Esophagus mucosa (tissue), 1 donor: ENCODE measurements around the gene DNAH17. TPM values are rescaled to one million over a fixed set of nuclear protein-coding genes. Genes with fewer than 3 reads are reported as not detected.

Experiments used
- ATAC-seq: fragments of 200-7000 bp; cut with Tn5 transposase; one replicate; pipeline ENCODE4 v1.9.1; 2020
- total RNA-seq: library from RNA; stranded (reverse); gene quantifications from one replicate; pipeline ENCODE4 v1.2.4, GENCODE V29; 2023
- donor health status: DM: yes; HTN: yes; CAD: no.

DNAH17 gene
- total RNA-seq, 1 donor from 2014 or later, result 0.12 TPM

DNA sequence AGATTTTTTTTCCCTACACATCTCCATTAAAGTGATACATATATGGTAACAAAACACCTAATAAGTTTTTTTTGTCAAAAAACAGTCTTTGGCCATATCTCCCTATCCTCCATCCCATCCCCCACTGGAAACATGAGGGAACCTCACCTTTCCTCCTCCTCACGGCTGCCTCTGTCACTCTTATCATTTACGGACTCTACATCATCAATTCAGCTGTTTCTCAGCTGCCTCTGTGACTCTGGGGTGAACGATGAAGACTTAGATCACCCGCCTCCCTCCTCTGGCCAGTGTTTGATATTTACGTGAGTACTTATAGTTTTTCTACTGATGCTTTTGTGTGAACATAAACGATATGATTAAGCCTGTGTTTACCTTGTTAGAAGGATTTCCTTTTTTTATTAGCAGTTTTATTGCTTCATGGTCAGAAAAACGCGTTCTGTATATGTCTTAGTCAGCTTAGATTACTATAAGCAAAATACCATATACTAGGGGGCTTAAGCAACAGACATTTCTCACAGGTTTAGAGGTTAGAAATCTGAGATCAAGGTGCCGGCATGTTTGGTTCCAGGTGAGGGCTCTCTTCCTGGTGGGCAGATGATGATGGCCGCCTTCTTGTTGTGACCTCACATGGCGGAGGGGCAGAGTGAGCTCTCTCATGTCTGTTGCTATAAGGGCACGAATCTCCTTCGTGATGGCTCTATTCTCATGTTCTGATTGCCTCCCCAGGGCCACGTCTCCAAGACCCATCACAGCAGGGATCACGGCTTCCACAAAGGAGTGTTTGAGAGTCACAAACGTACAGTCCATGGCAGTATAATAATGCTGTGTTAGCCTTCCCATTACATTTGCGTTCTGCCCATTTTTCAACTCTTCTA lies 32.1 kb downstream of the DNAH17 start:
- no peak for ATAC-seq

- ATAC-seq, result peak; percentile 76
These were observed 35.5 kb downstream of the DNAH17 start for GRCh38 chr17:78541488-78542206.

- ATAC-seq, result no peak
These were observed 37.4 kb downstream of the DNAH17 start for GRCh38 chr17:78539781-78540180.

DNA sequence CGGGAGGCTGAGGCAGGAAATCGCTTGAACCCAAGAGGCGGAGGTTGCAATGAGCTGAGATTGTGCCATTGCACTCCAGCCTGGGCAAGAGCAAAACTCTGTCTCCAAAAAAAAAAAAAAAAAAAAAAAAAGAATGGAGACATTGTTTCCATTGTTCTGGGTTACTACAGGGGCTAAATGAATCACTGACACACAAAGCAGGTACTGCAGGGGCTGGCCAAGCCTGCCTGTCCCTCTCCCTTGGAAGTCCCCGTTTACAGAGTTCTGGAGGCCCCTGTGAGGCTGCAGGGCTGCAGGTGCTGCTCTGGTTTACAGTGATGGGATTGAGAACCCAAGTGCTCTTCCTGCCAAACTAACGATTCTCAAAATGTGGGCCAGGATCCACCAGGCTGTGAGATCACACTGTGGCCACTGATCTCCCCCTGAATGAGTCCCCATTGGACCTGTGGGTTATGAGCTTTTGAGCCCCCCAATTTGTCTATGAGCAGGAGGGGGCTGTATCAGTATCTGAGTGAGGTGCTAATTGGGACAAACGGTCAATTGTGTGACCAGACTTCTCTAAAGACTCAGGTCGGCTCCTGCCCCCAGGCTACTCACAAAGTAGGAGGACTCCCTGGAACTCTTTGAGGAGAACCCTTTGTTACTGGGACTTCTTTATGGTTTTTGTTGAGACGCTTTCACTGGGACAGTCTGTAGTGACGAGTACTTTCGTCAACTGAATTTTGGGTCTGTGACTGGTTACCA lies 39.0 kb downstream of the DNAH17 start:
- ATAC-seq, result peak; percentile 62

DNA sequence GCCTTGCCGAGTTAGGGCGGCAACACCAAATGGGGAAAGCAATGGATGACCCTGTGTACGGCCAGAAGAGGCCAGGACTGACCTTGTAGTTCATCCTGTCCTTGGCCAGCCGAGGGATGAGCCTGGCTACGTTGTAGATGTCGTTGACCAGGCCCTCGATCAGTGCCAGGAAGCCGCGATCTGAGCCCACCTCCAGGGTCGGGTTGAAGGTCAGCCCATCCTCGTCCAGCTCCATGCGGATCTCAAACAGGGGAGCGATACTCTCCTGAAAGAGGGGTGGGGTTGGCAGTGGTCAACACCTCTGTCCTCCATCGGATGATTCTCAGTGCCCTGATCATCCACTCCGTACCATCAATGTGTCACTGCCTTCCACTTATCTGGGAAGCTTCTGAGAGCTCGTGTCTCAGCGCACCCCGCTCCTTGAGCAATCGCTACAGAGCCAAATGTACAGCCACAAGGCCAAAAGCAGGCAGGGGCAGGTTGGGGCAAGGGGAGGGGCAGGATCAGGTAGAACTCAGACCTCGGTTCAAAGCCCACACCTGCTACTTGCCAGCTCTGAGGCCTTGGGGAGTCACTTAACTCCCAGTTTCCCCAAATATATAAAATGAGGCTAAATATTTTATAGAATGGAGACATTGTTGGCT lies 39.9 kb downstream of the DNAH17 start:
- peak; percentile 61 for ATAC-seq

DNA sequence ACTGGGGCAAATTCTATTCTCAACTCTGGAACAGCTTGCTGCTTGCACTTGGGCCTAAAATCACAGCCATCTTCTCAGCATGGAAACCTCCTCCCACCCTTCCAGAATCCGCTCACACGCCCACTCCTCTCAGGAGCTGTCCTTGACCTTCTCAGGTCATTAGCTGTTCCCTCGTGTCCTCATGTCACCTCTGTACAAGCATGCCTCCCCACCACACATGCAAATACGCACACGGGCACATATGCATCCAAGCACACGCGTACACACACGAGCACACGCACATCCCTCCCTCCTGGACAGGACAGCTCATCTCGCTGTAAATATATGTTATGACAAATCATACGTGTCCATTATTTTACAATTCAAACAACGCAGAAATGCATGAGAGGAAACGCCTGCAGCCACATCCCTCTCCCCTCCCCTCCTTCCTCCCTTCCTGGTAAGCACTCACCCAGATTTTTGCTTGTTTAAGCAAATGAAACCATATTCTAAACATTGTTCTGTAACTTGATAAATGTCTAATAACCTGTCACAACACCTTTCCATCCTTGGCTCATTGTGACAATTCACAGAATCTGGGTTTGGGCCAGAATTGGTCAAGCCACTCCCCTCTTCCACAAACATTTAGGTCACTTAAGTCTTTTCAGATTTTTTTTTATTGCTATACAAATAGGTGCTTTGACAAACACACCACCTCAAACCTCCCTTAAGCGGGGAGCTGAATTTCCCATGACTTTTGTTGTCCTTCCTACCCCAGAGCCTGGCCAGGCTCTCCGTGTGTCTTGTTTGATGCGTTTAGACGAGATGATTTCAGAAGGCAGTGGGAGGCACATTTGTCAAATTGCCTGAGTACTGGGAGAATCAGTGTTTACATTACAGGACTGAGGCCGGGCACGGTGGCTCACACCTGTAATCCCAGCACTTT lies 41.7 kb downstream of the DNAH17 start:
- peak; percentile 51 for ATAC-seq

GRCh38 chr17:78534492-78535272 lies 42.5 kb downstream of the DNAH17 start:
- no peak for ATAC-seq

DNA sequence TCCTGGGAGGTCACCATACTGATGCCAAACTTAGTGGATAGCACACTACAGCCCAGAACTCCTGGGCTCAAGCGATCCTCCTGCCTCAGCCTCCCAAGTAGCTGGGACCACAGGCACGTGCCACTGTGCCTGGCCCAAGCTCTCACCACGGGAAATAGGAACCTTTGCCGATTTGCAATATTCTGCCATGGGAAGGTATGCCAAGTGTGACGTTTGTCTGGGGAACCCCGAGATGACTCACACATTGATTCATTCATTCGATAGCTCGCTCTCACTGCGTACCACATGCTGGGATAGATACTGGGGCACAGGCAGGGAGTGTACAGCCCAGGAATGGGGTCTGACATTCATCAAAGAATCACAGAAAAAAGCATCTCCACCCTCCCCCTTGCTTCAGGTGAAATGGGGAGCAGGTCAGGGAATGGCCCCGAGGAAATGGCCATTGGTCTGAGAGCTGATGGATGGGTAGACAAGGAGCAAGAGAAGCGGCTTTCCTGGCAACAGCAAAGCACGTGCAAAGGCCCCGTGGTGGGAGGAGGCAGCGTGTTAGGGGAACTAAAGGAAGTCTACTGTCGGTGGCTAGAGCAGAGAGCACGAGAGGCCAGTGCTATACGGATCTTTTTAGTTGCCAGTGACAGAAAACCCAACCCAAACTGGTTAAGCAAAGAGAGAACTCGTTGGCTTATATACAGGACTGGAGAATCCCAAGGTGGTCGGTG lies 44.1 kb downstream of the DNAH17 start:
- ATAC-seq, result peak; percentile 63

DNA sequence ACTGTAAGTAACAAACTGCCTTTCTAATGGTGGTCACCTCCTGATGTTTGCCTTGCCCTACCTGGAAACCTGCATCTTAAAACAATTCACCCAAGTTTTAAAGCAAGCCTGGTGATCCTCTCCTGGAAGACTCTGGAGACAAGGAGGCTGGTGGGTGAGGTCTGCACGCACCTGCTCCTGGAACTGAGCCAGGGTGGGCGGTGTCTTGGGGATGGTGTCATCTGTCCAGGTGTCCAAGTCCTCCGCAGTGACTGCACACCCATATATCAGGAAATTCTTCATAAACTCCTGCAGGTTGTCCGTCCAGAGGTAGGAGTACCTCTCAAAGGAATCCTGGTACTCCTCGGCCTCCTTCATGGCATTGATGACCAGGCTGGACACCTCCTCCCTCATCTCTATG lies 44.9 kb downstream of the DNAH17 start:
- no peak for ATAC-seq

DNA sequence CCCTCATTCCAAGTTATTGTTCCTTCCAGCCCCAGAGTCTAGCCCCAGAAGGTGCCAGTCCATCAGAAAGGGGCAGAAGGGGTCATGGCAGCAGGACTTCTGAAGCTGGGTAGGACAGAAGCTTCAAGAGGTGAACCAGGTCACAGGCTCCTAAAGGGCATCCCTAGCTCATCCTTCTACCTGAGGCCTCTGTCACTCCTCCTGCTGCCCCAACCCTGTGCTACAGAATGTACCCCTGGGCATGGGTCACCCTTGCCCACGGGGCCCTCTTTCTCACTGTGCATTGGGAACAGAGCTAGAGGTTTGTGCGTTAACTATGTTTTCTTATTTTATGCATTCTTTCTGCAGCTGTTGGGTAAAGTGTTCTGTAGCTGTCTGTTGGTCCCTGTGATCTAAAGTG lies 46.5 kb downstream of the DNAH17 start:
- ATAC-seq, result no peak

DNA sequence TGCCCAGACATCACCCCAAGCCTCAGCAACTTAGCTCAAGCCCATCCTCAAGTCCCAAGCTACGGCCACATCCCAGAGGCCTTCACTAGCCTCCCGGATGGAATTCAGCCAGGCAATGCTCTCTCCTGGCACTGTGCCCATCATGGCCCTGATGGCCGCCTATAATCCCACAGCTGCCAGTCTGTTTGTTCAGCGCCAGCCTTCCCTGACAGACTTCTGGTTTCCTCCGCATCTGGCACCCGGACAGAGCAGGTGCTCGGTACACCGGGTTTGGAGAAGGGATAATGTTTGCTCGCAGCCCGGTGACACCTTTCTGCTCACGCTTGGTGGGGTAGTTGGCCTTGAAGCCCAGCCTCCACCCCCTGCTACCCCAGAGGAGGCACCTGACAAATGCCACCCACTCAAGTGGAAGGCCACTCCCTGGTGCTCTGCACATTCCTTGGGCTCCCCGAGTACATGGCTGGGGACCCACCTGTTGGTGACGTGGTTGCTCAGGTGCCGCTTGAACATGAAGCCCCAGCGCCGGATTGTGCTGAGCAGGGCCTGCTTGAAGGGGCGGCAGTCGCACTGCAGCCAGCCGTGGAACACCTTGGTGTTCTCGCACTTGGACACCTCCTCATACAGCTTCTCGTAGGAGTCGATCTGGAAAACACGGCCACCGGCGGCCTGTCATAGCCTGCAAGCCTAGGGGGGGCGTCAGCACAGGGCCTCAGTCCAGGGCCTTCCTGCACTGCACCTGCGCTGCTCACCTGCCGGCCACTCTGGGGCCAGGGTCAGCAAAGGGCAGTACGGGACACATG lies 47.1 kb downstream of the DNAH17 start:
- ATAC-seq, result no peak

- no peak for ATAC-seq
These were observed 47.9 kb downstream of the DNAH17 start for GRCh38 chr17:78529251-78529650.

DNA sequence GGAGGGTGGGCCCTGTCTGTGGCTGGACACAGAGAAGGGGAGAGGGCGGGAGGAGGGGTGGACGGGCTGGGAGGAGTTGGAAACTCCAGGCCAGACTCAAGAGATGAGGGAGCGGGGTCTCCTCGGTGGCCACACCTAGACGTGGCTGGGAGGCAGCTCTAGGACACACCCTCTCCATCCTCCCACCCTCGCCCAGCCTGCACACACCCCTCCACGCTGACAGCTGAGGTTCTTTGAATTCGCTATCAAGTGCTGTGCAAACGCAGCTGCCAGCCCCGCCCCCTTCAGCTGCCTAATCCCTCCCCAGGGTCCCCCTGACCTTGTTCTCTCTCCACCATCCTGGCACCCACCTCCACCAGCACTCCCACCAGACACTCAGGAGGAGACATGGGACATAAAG lies 48.7 kb downstream of the DNAH17 start:
- no peak for ATAC-seq

DNA sequence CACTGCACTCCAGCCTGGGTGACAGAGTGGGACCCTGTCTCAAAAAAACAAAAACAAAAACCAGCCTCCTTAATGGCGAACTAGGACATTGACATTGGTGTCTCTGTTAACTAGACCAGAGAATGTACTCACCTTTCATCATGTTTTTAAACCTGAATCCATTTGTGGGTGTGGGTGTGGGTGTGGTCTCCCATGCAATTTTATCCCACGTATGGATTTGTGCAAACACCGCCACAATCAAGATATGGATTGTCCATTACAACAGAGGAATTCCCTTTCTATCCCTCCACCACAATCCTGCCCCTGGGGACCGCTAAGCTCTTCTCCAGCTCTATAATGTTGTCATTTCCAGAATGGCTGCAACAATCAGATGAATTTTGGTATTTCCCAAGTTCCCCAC lies 49.9 kb downstream of the DNAH17 start:
- ATAC-seq, result no peak

DNA sequence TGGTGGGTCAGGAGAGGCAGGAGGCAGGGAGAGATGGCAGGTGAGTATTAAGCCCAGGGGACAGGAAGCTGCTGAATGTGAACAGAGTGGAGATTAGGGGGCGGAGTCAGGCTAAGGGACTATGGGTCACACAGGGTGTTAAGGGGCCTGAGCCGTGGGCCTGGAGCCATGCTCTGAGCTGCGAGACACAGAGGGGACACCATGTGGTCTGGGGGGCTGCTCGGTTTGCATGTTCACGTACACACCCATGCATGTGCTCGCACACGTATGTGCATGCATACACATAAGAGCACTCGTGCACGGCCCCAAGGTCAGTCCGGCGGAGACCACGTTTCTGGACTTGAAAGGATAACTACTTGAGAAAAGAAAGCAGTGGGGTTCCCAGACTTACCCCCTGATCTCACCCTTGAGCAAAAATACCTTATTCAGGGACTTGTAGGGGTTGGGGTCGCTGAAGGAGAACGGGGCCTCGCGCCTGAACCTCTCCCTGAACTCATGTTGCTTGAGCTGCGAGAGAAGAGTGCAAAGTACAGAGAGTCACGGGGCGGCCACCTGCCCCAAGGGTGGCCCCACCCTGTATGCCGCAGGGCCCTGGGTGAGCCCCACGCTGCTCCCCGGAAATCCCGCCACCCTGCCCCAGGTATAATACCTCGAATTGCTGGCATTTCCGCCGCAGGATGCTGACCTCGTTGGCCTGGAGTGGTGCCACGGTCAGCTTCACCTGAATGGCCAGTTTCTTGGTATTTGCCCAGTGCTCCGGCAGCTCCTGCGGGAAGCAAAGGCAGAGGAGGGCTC lies 50.8 kb downstream of the DNAH17 start:
- ATAC-seq, result no peak

DNA sequence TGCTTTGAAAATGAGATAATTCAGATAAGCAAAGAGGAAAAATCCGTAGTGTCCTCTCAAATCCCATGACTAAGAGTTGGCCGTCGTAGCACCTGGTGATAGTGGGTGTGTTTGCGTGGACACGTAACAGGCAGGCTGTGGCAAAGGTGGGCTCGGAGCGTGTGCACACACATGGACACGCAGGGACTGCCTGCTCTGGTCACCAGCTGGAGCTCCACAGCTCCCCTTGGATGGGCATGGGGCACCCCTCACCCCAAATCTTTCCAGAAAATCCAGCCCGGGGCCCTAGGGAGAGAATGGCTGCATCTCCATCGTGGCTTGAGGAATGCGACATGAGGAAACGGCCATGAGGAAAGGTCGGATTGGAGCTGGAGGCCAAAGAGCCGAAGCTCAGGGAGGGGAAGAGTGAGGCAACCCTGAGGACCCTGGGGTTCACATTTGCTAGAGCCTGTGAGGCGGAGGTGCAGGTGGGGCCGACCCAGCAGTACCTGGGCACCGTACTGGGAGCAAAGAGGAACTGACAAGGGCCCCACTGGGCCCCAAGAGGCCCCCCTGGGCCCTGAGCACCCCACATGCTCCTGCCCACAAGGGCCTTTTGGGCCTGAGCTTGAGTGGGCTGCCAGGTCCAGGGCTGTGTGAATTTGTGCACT lies 51.6 kb downstream of the DNAH17 start:
- ATAC-seq, result peak; percentile 7

DNA sequence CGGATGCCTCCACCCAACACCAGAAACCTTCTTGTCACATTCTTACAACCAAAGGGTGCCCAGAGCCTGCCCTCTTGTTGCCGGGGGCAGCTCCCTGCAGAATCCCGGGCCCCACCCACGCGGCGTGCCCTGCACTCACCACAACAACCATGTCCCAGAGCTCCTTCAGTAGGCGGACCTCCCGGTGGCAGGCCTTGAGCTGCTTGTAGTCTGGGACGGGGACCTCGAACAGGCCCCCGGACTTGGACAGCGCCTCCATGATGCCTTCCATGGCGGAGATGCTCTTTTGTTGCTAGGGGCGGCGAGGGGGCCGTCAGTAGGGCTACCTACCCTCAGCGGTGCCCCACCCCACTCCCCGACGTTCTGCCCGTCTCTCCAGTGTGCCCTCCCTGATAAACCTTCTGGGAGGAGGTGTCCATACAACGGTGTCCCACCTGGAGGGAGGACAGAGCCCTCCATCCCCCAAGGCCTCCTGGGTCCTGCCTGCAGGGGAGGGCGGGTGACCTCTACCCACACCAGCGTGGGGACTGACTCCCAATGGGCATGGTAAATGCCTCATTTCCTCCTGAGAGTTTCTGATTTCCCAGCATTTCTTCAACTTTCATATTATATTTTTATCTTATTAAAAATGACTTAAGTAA lies 52.2 kb downstream of the DNAH17 start:
- ATAC-seq, result no peak
